ENCODE data around the gene ZNF10. TPM values are rescaled to one million over a fixed set of nuclear protein-coding genes. Genes with fewer than 3 reads are reported as not detected.

Gene ZNF10
- polyA plus RNA-seq, 1 donor: 13.3 TPM

DNA sequence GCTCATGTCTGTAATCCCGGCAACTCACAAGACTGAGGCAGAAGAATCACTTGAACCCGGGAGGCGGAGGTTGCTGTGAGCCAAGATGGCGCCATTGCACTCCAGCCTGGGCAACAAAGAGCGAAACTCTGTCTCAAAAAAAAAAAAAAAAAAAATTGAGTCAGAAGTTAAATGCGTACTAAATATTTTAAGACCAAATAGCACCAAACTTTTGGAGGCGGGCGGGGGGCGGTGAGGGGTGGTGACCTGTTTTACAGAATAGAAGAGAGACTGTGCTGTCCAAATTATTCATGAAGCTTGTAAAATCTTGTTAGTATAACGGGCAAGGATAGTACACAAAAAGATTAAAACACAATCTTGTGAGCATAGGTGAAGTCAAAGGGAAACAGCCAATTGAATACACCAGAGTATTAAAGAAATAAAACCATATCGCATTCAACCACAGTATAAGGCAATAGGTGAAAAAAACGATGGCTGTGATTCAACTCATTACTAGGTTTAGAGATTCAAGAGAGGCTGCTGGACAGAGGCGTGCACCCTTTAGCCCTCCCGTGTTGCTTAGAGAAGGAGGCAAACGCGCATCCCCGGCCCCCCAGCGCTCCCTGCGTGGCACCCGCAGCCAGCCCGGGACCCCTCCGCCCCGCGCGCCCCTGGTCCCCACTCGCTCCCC is 924 bp upstream of the ZNF10 start:
- peaks cover 15% of the 10 kb centered on the region for H3K36me3 ChIP-seq (ENCODE audit: control insufficient read depth, insufficient read depth, low read length)
- no peaks in the 10 kb centered on the region for H3K4me1 ChIP-seq (ENCODE audit: control insufficient read depth, insufficient read depth, low read length)
- peak in 1 of 2 donors; percentile 22 for DNase-seq
- H3K9me3 ChIP-seq (ENCODE audit: control insufficient read depth, low read depth, low read length): peaks cover 48% of the 10 kb centered on the region
- no peaks in the 10 kb centered on the region for H3K27me3 ChIP-seq (ENCODE audit: control insufficient read depth, insufficient read depth, low read length)
- WGBS (ENCODE audit: insufficient coverage, low lambda C conversion rate): 43% methylated on average over 3 of the region's 26 CpGs
- H3K27ac ChIP-seq (ENCODE audit: low read length): peak overlapping the region; percentile 97
- H3K4me3 ChIP-seq (ENCODE audit: low read length): peak overlapping the region; percentile 97

DNA sequence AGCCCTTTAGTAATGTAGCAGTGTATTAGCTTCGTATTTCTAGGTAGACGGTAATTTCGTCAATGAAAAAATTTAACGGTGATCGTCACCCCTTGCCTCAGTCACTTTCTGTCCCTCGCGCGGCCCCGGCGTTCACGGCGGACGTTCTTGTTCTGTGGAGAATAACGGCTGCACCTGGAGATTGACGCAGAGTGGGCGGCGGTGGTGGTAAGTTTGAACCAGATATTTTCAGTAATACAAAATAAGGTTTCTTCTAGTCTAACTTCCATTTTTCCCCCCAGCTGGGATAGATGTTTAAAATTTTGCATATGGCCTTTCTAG is 341 bp downstream of the ZNF10 start:
- no peak for DNase-seq
- Histone ChIP-seq H3K4me3 (ENCODE audit: low read length) (peak overlapping the region; percentile 64), H3K4me1 (ENCODE audit: control insufficient read depth, insufficient read depth, low read length) (no peaks in the 10 kb centered on the region), H3K27ac (ENCODE audit: low read length) (peak overlapping the region; percentile 97), H3K27me3 (ENCODE audit: control insufficient read depth, insufficient read depth, low read length) (no peaks in the 10 kb centered on the region), H3K36me3 (ENCODE audit: control insufficient read depth, insufficient read depth, low read length) (peaks cover 24% of the 10 kb centered on the region), H3K9me3 (ENCODE audit: control insufficient read depth, low read depth, low read length) (peaks cover 42% of the 10 kb centered on the region)
- WGBS (ENCODE audit: insufficient coverage, low lambda C conversion rate): 0% methylated on average over 1 of the region's 17 CpGs

DNA sequence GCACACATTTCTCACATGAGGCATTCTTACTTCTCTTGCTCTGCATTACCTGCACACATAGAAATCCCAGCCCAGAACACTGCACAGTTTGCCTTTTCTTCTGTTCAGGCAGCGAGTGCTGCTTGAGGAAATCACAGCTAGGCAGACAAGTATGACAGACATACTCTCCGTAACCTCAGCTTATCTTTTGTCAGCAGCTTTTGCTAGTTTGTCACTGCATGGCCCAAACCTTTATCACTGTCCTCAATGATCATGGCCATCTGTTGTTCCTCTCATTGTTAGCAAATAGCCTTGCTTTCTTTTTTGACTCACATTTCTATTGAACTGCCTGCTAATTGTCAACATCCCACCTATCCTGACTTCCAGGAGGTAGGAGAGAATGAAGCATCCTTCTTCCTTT is 5.3 kb downstream of the ZNF10 start:
- no peak overlapping the region for H3K27ac ChIP-seq (ENCODE audit: low read length)
- no peaks in the 10 kb centered on the region for H3K27me3 ChIP-seq (ENCODE audit: control insufficient read depth, insufficient read depth, low read length)
- peaks cover 36% of the 10 kb centered on the region for H3K36me3 ChIP-seq (ENCODE audit: control insufficient read depth, insufficient read depth, low read length)
- DNase-seq: no peak
- no CpG with 5 or more reads among the region's 2 CpGs for WGBS (ENCODE audit: insufficient coverage, low lambda C conversion rate)
- H3K4me3 ChIP-seq (ENCODE audit: low read length): no peak overlapping the region
- no peaks in the 10 kb centered on the region for H3K4me1 ChIP-seq (ENCODE audit: control insufficient read depth, insufficient read depth, low read length)
- H3K9me3 ChIP-seq (ENCODE audit: control insufficient read depth, low read depth, low read length): peaks cover 19% of the 10 kb centered on the region

DNA sequence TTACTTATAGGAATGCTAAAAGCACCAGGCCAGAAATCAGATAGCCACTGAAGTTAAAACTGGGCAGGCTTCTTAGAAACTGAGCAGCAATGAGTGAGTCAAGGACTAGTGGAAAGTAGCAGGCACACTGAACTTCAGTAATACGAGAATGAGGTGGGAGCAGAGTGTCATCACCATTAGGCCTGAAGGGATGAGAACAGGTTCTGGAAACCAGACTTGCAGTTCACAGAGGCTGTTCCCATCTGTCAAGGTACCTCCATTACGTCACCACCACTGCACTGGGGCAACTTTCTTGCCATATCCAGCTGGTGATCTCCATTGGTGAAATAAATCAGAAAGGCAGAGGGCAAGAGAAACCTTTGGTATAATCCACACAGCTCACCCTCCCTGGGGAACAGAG is 15.6 kb downstream of the ZNF10 start:
- no peak overlapping the region for H3K4me3 ChIP-seq (ENCODE audit: low read length)
- no peaks in the 10 kb centered on the region for H3K27me3 ChIP-seq (ENCODE audit: control insufficient read depth, insufficient read depth, low read length)
- 100% methylated on average over 1 of the region's 2 CpGs for WGBS (ENCODE audit: insufficient coverage, low lambda C conversion rate)
- H3K4me1 ChIP-seq (ENCODE audit: control insufficient read depth, insufficient read depth, low read length): no peaks in the 10 kb centered on the region
- H3K9me3 ChIP-seq (ENCODE audit: control insufficient read depth, low read depth, low read length): peaks cover 48% of the 10 kb centered on the region
- H3K27ac ChIP-seq (ENCODE audit: low read length): no peak overlapping the region
- DNase-seq: no peak
- peaks cover 26% of the 10 kb centered on the region for H3K36me3 ChIP-seq (ENCODE audit: control insufficient read depth, insufficient read depth, low read length)

GRCh38 chr12:133156125-133156690 is 25.8 kb downstream of the ZNF10 start:
- Histone ChIP-seq H3K9me3 (ENCODE audit: control insufficient read depth, low read depth, low read length) (peaks cover 28% of the 10 kb centered on the region), H3K36me3 (ENCODE audit: control insufficient read depth, insufficient read depth, low read length) (peaks cover 43% of the 10 kb centered on the region), H3K27ac (ENCODE audit: low read length) (no peak overlapping the region), H3K4me1 (ENCODE audit: control insufficient read depth, insufficient read depth, low read length) (no peaks in the 10 kb centered on the region), H3K4me3 (ENCODE audit: low read length) (no peak overlapping the region), H3K27me3 (ENCODE audit: control insufficient read depth, insufficient read depth, low read length) (no peaks in the 10 kb centered on the region)
- DNase-seq: no peak
- WGBS (ENCODE audit: insufficient coverage, low lambda C conversion rate): no CpG with 5 or more reads among the region's 2 CpGs

DNA sequence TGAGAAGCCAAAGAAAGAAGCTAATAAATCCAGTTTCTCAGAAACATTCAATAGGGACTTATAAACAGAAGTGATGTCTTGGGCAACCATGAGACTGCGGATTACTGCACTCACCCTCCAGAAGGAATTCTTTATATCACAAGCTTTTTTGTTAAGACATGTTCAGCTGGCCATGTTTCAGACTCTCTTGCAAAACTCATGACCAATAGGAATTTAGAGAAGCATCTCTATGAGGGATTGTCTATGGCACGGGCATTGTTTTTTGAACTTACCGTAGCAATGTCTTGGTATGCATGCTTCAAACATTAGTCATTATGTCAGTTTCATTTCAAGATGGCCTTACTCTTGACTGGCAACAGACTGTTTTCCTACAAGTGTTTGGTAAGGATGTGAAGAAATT is 35.3 kb downstream of the ZNF10 start:
- Histone ChIP-seq H3K9me3 (ENCODE audit: control insufficient read depth, low read depth, low read length) (peaks cover 22% of the 10 kb centered on the region), H3K27me3 (ENCODE audit: control insufficient read depth, insufficient read depth, low read length) (no peaks in the 10 kb centered on the region), H3K4me1 (ENCODE audit: control insufficient read depth, insufficient read depth, low read length) (no peaks in the 10 kb centered on the region), H3K27ac (ENCODE audit: low read length) (no peak overlapping the region), H3K4me3 (ENCODE audit: low read length) (no peak overlapping the region), H3K36me3 (ENCODE audit: control insufficient read depth, insufficient read depth, low read length) (no peaks in the 10 kb centered on the region)
- no peak for DNase-seq
- WGBS (ENCODE audit: insufficient coverage, low lambda C conversion rate): 71% methylated on average over 1 of the region's 3 CpGs

GRCh38 chr12:133172491-133172890 is 42.1 kb downstream of the ZNF10 start:
- WGBS (ENCODE audit: insufficient coverage, low lambda C conversion rate): no CpG with 5 or more reads among the region's 1 CpG
- Histone ChIP-seq H3K4me1 (ENCODE audit: control insufficient read depth, insufficient read depth, low read length) (no peaks in the 10 kb centered on the region), H3K36me3 (ENCODE audit: control insufficient read depth, insufficient read depth, low read length) (no peaks in the 10 kb centered on the region), H3K27me3 (ENCODE audit: control insufficient read depth, insufficient read depth, low read length) (no peaks in the 10 kb centered on the region), H3K4me3 (ENCODE audit: low read length) (no peak overlapping the region), H3K9me3 (ENCODE audit: control insufficient read depth, low read depth, low read length) (peaks cover 28% of the 10 kb centered on the region), H3K27ac (ENCODE audit: low read length) (no peak overlapping the region)
- DNase-seq: no peak

DNA sequence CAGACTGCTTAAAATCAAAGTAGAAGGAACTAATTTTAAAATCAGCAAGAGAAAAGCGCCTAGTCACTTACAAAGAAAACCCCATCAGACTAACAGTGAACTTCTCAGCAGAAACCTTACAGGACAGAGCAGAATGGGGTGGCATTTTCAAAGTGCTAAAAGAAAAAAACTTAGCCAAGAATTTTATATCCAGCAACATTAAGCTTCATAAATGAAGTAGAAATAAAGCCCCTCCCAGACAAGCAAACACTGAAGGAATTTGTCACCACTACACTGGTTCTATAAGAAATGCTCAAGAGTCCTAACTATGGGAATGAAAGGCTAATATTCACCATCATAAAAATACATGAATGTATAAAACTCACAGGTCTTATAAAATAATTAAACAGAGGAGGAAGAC is 44.5 kb downstream of the ZNF10 start:
- Histone ChIP-seq H3K9me3 (ENCODE audit: control insufficient read depth, low read depth, low read length) (peaks cover 29% of the 10 kb centered on the region), H3K4me3 (ENCODE audit: low read length) (no peak overlapping the region), H3K36me3 (ENCODE audit: control insufficient read depth, insufficient read depth, low read length) (no peaks in the 10 kb centered on the region), H3K27me3 (ENCODE audit: control insufficient read depth, insufficient read depth, low read length) (no peaks in the 10 kb centered on the region), H3K4me1 (ENCODE audit: control insufficient read depth, insufficient read depth, low read length) (no peaks in the 10 kb centered on the region), H3K27ac (ENCODE audit: low read length) (no peak overlapping the region)
- no peak for DNase-seq
- no CpG with 5 or more reads among the region's 1 CpG for WGBS (ENCODE audit: insufficient coverage, low lambda C conversion rate)

DNA sequence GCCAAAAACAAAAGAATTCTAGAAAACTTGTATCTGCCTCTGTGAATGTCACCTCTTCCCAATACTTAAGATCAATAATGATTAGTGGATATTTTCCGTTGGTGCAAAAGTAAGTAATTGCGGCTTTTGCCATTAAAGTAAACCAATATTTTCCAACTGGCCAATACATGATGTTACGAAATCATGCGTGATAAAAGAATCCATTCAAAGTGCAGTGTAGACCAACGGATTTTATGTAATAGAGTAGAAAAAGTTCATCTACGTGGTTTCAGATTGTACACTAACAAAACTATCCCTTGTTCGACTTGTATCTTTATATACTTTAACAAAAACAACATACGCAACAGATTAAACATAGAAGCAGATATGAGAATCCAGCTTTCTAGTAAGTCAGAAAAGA is 50.2 kb downstream of the ZNF10 start:
- no peak overlapping the region for H3K27ac ChIP-seq (ENCODE audit: low read length)
- H3K9me3 ChIP-seq (ENCODE audit: control insufficient read depth, low read depth, low read length): peaks cover 28% of the 10 kb centered on the region
- 100% methylated on average over 4 of the region's 8 CpGs for WGBS (ENCODE audit: insufficient coverage, low lambda C conversion rate)
- no peak for DNase-seq
- no peaks in the 10 kb centered on the region for H3K4me1 ChIP-seq (ENCODE audit: control insufficient read depth, insufficient read depth, low read length)
- H3K27me3 ChIP-seq (ENCODE audit: control insufficient read depth, insufficient read depth, low read length): no peaks in the 10 kb centered on the region
- no peak overlapping the region for H3K4me3 ChIP-seq (ENCODE audit: low read length)
- peaks cover 30% of the 10 kb centered on the region for H3K36me3 ChIP-seq (ENCODE audit: control insufficient read depth, insufficient read depth, low read length)

- peaks cover 36% of the 10 kb centered on the region for H3K36me3 ChIP-seq (ENCODE audit: control insufficient read depth, insufficient read depth, low read length)
- H3K27ac ChIP-seq (ENCODE audit: low read length): peak within 1 kb of the TSS; percentile 58
- H3K4me1 ChIP-seq (ENCODE audit: control insufficient read depth, insufficient read depth, low read length): no peaks in the 10 kb centered on the region
- no peaks in the 10 kb centered on the region for H3K27me3 ChIP-seq (ENCODE audit: control insufficient read depth, insufficient read depth, low read length)
- 0% methylated on average over 1 of the region's 40 CpGs for WGBS (ENCODE audit: insufficient coverage, low lambda C conversion rate)
- peak within 1 kb of the TSS; percentile 95 for H3K4me3 ChIP-seq (ENCODE audit: low read length)
- peak; percentile 92 to 94 for DNase-seq
- peaks cover 30% of the 10 kb centered on the region for H3K9me3 ChIP-seq (ENCODE audit: control insufficient read depth, low read depth, low read length)
Measured at GRCh38 chr12:133181238-133181959, 51.0 kb downstream of the ZNF10 start, which contains the start of gene ZNF268. TSS of gene ZNF268 (plus strand) at chr12:133181495. CDS start at chr12:133181998, 503 bp downstream.

Data from large intestine (tissue), 3 donors.